GM13976 (cell line): ENCODE data around the gene MCCC2.
"Not testable (repeated sequence)": the region's sequence is repeated elsewhere in the genome, so short reads cannot be mapped to it uniquely, and the experiment has no call there.

Experiments
- DNase-seq: peaks from one replicate; pipeline ENCODE4 v3.0.0; 2012; ENCODE audit warnings: low spot score
- in situ Hi-C: fragments of 300-500 bp; cut with MboI; formaldehyde crosslinking; loops from one replicate; pipeline ENCODE4 v1.12.0; 2022; ENCODE audit warnings: low sequenced_read_pairs, mixed read lengths, inconsistent platforms; ENCODE audit not compliant: unreplicated experiment
- TF ChIP-seq, protein P1 (sequence below): IDR thresholded peaks from 2 replicates; pipeline ENCODE4 v1.5.1; 2012; ENCODE audit warnings: borderline replicate concordance, mild to moderate bottlenecking; ENCODE audit not compliant: insufficient read depth; ENCODE audit errors: extremely low read depth, missing control alignments, control extremely low read depth

Gene MCCC2

DNA sequence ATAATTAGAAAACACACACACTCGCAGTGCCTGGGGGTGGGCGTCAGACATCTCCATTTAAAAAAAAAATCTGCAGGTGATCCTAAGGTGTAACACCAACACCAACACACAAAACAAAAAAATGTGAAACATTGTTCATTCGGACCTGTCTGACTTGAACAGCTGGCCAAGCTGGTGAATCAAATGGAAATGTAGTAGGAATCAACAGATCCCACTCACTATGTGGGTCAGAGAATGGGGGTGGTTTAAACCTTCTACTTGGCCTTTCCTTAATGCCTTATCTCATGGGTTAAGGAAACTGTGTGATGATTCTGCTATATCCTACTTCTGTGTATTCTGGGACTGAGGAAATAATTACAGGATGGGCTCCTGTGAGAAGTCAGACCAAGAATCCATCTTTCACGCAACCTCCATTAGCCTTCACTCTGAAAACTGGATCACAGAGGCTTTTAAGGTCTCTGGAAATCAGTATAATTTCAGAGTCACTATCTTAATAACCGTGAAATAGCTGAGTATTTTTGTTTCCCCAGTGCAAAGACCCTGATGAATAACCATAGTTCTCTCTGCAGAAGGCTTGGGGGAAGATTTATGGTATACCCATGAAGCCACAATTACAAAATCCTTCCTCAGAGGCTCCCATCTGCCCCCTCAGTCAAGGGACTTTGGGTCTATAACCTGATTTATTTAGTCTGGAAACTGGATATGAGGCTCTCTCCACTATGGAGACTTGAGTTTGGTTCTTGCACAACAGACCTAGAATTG, 17.2 kb upstream of the MCCC2 start:
- DNase-seq: no peak

DNA sequence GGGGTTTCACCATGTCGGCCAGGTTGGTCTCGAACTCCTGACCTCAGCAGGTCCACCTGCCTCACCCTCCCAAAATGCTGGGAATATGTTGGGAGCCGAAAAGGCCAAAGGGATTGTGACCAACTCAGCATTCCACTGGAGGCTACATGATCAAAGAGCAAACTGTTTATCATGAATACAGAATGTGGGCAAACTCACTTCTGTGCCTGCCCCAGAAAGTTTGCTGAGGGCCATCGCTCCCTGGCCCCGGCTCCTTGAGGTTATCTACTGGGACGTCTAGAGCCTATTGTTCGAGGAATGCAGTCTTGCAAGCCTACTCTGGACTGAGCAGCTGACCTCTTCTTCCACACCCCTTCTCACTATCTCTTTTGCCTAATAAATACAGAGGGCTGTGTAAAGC, 15.3 kb upstream of the MCCC2 start:
- in situ Hi-C loops: not testable (repeated sequence)

More for the DNA sequence above, 17.2 kb upstream of the MCCC2 start:
- TF ChIP-seq, protein P1, sequence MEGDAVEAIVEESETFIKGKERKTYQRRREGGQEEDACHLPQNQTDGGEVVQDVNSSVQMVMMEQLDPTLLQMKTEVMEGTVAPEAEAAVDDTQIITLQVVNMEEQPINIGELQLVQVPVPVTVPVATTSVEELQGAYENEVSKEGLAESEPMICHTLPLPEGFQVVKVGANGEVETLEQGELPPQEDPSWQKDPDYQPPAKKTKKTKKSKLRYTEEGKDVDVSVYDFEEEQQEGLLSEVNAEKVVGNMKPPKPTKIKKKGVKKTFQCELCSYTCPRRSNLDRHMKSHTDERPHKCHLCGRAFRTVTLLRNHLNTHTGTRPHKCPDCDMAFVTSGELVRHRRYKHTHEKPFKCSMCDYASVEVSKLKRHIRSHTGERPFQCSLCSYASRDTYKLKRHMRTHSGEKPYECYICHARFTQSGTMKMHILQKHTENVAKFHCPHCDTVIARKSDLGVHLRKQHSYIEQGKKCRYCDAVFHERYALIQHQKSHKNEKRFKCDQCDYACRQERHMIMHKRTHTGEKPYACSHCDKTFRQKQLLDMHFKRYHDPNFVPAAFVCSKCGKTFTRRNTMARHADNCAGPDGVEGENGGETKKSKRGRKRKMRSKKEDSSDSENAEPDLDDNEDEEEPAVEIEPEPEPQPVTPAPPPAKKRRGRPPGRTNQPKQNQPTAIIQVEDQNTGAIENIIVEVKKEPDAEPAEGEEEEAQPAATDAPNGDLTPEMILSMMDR: no peak
- in situ Hi-C loops: no loop called here

DNA sequence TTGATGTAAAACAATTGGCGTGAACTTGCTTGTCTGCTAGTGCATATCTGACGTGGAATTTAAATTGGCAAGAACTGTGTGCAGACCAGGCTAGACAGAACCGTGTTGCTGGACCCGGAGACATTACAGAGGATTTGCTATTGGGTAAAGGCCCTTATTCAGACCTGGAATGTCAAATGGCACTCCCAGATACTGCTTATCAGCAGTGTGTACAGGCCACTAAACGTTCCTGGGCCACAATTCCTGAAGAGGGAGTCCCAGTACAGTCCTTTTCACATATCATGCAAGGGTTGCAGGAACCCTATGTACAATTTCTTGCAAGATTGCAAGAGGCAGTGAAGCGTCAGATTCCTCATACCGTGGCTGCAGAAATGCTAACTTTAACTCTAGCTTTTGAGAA, 13.5 kb upstream of the MCCC2 start:
- in situ Hi-C loops: no loop called here
- TF ChIP-seq, protein P1: no peak
- DNase-seq: no peak

More for the DNA sequence above, 15.3 kb upstream of the MCCC2 start:
- DNase-seq: not testable (repeated sequence)

DNA sequence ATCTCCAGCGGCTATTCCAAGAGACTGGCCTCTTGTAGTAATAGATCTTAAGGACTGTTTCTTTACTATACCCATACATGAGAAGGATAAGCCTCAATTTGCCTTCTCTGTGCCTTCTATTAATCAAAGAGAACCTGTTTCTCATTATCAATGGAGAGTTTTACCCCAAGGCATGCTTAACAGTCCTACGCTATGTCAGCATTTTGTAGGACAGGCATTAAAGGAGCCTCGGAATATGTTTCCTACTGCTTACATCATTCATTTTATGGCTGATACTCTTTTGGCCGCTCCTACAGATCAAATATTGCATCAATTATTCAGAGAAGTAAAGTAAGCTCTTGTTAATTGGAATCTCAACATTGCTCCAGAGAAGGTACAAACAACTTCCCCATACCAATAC, 11.6 kb upstream of the MCCC2 start:
- DNase-seq, in situ Hi-C loops: not testable (repeated sequence)

DNA sequence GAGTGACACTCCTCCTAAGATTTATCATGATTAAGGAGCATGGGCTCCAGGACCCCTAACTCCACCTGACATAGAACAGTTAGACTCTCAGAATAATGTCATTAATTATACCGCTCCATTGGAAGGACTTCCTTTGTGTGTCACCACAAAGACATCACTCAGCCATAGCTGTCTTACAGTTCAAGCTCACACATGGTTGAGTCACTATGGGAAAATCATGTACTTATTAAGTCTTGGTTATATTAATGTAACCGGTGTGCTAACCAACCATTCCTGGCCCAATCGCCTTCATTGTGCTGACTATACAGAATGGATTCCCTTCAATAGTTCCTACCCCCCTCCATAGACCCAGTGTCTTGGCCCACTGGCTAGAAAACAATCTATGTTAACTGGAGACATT, 10.9 kb upstream of the MCCC2 start:
- in situ Hi-C loops: no loop called here
- DNase-seq: no peak
- TF ChIP-seq, protein P1: no peak

DNA sequence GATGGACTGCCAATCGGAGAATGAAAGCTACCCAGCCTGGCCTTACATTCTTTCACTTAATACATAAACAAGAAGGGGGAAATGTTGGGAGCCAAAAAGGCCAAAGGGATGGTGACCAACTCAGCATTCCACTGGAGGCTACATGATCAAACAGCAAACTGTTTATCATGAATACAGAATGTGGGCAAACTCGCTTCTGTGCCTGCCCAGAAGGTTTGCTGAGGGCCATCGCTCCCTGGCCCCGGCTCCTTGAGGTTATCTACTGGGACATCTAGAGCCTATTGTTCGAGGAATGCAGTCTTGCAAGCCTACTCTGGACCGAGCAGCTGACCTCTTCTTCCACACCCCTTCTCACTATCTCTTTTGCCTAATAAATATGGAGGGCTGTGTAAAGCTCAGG, 9.3 kb upstream of the MCCC2 start:
- in situ Hi-C loops, DNase-seq: not testable (repeated sequence)

DNA sequence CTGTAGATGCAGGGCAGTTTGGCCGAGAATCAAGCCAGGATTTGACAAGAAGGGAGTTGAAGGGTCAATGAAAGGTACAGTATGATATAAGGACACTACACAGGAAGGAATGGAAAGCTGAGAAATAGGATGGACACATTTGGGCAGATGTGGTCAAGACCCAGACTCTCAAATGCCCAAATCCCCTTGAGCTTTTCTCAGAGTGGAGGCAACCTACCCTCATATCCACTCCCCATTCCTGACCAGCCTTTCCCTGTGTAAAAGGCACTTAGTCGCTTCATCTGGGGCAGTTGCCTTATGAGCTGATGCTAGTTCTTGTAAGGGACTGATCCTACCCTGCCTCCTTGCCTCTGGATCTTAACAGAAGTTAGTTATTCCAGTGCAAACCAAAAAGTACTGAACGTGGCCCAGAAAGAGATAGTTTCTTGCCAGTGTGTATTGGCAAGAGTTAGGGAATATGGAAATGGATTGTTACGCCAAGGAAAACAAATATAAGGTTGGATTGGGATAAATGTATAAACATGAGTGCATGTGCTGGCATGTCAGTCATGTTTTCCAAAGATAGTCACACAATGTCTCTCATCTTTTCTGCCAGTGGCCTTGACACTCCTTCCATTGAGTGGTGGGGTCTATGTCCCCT, 4.1 kb upstream of the MCCC2 start:
- in situ Hi-C loops: no loop called here
- DNase-seq: no peak
- TF ChIP-seq, protein P1: no peak

DNA sequence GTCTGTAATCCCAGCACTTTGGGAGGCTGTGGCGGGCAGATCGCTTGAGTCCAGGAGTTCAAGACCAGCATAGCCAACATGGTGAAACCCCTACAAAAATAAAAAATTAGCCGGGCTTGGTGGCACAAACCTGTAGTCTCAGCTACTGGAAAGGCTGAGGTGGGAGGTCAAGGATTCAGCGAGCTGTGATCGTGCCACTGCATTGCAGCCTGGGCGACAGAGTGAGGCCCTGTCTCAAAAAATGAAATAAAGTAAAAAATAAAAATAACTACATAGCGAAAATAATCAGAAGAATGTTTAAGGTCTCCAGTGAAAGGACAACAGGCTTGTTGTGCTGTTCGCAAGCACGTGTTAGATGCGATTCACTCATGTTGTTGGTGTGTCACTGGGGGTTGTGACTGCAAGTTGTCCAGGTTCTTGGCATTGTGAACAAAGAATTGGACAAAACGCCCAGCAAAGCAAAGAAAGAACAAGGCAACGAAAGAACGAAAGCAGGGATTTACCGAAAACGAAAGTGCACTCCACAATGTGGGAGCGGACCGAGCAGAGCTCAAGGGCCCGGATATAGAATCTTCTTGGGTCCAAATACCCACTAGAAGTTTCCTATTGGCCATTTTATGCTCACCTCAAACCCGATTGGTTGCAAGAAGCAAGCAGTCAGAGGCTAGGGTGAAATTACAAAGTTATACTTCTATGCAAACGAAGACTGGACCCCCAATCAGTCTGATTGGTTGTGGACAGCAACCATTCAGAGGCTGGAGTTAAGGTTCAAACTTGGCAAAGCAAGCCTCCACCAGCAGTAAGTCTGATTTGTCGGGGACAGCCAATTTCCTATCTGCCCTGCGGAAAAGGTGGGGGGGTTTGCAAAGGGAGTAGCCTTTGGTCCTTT, 844 bp upstream of the MCCC2 start:
- TF ChIP-seq, protein P1: no peak
- in situ Hi-C loops: no loop called here
- DNase-seq: peak; percentile 24
